Measurements from ENCODE around the gene OR10G8. TPM values are rescaled to one million over a fixed set of nuclear protein-coding genes. Genes with fewer than 3 reads are reported as not detected.
A peak's percentile ranks its signal among the peaks of the same experiment; 100 is the strongest.

The OR10G8 gene
- total RNA-seq, 3 donors from 2014 or later (not counting 1 experiment from before 2014, with no cell fraction given): not detected

DNA sequence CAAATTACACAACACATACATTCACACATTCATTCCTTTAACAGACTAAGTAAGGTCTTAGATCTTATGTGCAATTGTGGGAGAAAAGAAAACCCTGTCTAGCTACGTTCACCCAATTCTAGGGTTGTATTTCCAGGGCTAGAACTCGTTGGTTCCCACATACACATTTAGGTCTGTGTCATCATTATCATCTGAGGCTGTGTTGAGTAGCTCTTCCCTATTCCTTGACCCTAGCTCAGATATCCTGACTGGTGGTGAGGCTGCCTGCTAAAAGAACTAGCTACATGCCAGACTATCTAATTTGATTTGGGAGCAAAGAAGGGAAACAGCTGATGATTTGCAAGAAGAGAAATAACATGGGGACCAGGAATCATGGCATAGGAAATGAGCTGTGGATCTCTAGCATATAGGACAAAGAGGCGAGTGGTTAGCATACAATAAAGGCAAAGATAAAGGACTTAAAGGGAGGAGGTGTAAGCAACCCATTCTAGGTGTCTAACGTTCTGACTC, 42.1 kb downstream of the OR10G8 start:
- no peak for TF ChIP-seq CTCF (IDR thresholded peaks at IDR 0.05)
- Mint-ChIP-seq H3K4me1 (peaks cover 6 to 12% of the 10 kb centered on the region in 2 donors), H3K9me3 (no peaks in the 10 kb centered on the region), H3K27ac (no peak overlapping the region), H3K27me3 (ENCODE audit: low read depth in 2 of 2) (peaks cover 25 to 55% of the 10 kb centered on the region in 2 donors), H3K4me3 (no peak overlapping the region), H3K36me3 (no peaks in the 10 kb centered on the region)
- H3K36me3 ChIP-seq (ENCODE audit: control insufficient read depth, insufficient read depth, low read length): no peaks in the 10 kb centered on the region
- no peaks in the 10 kb centered on the region for H3K9me3 ChIP-seq (ENCODE audit: control insufficient read depth, insufficient read depth, low read length)
- no peak for ATAC-seq
- no peak overlapping the region for H3K27ac ChIP-seq (ENCODE audit: low read length)
- 79% methylated on average over 3 of the region's 4 CpGs for WGBS (ENCODE audit: insufficient coverage)
- peaks cover 11% of the 10 kb centered on the region for H3K4me1 ChIP-seq (ENCODE audit: control insufficient read depth, insufficient read depth, low read length)
- intact Hi-C loops (cut with micrococcal nuclease): no loop called here
- peaks cover 2% of the 10 kb centered on the region for H3K27me3 ChIP-seq (ENCODE audit: control insufficient read depth, insufficient read depth, low read length)
- no peak overlapping the region for H3K4me3 ChIP-seq (ENCODE audit: low read length)
- no peak for DNase-seq

DNA sequence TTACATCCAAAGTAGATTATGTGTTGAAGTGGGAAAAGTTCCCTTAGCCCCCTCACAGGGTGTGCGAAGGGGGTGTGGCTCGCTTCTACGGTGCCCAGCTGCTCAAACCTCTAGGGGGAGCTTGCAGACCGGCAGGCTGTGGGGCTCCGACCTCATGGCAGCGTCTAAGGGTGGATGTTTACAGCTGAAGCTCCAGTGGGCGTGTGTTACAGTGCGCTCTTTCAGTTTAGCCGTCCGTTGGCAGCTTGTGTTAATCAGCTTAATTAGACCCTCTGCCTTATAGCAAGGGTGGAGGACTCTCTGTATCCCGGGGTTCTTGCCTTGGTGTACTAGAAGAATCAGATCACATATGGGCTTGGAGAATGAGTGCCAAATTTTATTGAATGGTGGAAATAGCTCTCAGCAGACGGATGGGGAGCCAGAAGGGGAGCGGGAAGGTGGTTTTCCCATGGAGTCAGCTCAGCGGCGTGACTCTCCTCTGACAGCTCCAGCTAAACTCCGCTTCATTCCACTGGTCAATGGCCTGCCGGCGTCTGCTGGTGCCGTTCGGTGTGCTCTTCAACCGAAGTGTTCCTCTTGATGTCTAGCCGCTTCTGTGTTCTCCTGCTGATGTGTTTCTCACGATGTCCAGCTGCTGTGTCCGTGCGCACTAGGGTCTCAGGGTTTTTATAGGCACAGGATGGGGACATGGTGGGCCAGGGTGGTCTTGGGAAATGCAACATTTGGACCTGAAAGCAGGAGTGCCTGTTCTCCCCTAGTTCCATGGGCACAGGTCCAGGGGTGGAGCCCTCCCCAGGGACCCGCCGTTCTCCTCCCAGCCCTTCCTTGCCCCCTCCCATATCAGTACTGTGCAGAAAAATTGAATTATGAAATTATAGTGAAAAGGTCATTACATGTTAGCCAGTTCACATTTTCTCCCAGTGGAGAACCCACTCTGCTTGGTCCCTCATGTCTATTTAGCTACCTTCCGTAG, 43.1 kb downstream of the OR10G8 start:
- Mint-ChIP-seq H3K36me3 (no peaks in the 10 kb centered on the region), H3K27me3 (ENCODE audit: low read depth in 2 of 2) (peaks cover 28 to 52% of the 10 kb centered on the region in 2 donors), H3K9me3 (no peaks in the 10 kb centered on the region), H3K27ac (no peak overlapping the region), H3K4me3 (no peak overlapping the region), H3K4me1 (peaks cover 6 to 12% of the 10 kb centered on the region in 2 donors)
- Histone ChIP-seq H3K36me3 (ENCODE audit: control insufficient read depth, insufficient read depth, low read length) (no peaks in the 10 kb centered on the region), H3K4me1 (ENCODE audit: control insufficient read depth, insufficient read depth, low read length) (peaks cover 11% of the 10 kb centered on the region), H3K9me3 (ENCODE audit: control insufficient read depth, insufficient read depth, low read length) (no peaks in the 10 kb centered on the region), H3K4me3 (ENCODE audit: low read length) (no peak overlapping the region), H3K27ac (ENCODE audit: low read length) (no peak overlapping the region), H3K27me3 (ENCODE audit: control insufficient read depth, insufficient read depth, low read length) (peaks cover 2% of the 10 kb centered on the region)
- peak; percentile 79 to 86 (median 83) for ATAC-seq
- 58% methylated on average over 26 of the region's 28 CpGs for WGBS (ENCODE audit: insufficient coverage)
- no peak for TF ChIP-seq CTCF (IDR thresholded peaks at IDR 0.05)
- peak in 1 of 2 donors; percentile 48 for DNase-seq
- intact Hi-C loops (cut with micrococcal nuclease): no loop called here

- no peaks in the 10 kb centered on the region for H3K36me3 Mint-ChIP-seq
- peaks cover 7 to 13% of the 10 kb centered on the region in 2 donors for H3K4me1 Mint-ChIP-seq
- TF ChIP-seq CTCF (IDR thresholded peaks at IDR 0.05): peak; percentile 90
- no peak overlapping the region for H3K27ac ChIP-seq (ENCODE audit: low read length)
- no peak overlapping the region for H3K4me3 Mint-ChIP-seq
- H3K27me3 Mint-ChIP-seq (ENCODE audit: low read depth in 2 of 2): peaks cover 26 to 50% of the 10 kb centered on the region in 2 donors
- ATAC-seq (peak in 1 of 3 donors; percentile 58), DNase-seq (peak; percentile 50 to 80)
- no peaks in the 10 kb centered on the region for H3K9me3 ChIP-seq (ENCODE audit: control insufficient read depth, insufficient read depth, low read length)
- 0% methylated on average over 6 of the region's 8 CpGs for WGBS (ENCODE audit: insufficient coverage)
- H3K27me3 ChIP-seq (ENCODE audit: control insufficient read depth, insufficient read depth, low read length): peaks cover 1% of the 10 kb centered on the region
- H3K36me3 ChIP-seq (ENCODE audit: control insufficient read depth, insufficient read depth, low read length): no peaks in the 10 kb centered on the region
- H3K4me1 ChIP-seq (ENCODE audit: control insufficient read depth, insufficient read depth, low read length): peaks cover 18% of the 10 kb centered on the region
- intact Hi-C loops (cut with micrococcal nuclease): loop anchor here (1.0 kb wide), 1 partner anchor 124 kb away; no protein-coding TSS in a partner anchor
- H3K9me3 Mint-ChIP-seq: no peaks in the 10 kb centered on the region
- no peak overlapping the region for H3K27ac Mint-ChIP-seq
- no peak overlapping the region for H3K4me3 ChIP-seq (ENCODE audit: low read length)
These were observed 44.5 kb downstream of the OR10G8 start for GRCh38 chr11:124070915-124071622.

All from natural killer cell (primary cell).